ENCODE measurements around the gene MRPL21.
"Not testable (repeated sequence)": the region's sequence is repeated elsewhere in the genome, so short reads cannot be mapped to it uniquely, and the experiment has no call there.

MRPL21 gene

DNA sequence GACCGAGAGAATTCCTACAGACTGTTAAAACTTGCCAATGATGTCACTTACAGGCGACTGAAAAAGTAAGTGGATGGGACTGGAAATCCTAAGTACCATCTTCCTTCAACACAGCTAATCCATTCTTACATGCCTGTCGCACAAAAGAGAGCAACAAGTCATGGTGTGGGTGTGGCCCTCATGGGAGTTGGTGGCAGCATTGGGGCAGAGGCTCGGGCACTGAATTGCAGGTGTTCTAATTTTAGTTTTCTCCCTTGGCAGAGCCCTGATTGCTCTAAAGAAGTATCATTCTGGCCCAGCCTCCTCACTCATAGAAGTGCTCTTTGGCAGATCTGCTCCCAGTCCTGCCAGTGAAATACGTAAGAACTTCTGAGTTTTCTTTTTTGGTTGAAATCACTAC lies 4.6 kb upstream of the MRPL21 start:
- DNase-seq: no peak

DNA sequence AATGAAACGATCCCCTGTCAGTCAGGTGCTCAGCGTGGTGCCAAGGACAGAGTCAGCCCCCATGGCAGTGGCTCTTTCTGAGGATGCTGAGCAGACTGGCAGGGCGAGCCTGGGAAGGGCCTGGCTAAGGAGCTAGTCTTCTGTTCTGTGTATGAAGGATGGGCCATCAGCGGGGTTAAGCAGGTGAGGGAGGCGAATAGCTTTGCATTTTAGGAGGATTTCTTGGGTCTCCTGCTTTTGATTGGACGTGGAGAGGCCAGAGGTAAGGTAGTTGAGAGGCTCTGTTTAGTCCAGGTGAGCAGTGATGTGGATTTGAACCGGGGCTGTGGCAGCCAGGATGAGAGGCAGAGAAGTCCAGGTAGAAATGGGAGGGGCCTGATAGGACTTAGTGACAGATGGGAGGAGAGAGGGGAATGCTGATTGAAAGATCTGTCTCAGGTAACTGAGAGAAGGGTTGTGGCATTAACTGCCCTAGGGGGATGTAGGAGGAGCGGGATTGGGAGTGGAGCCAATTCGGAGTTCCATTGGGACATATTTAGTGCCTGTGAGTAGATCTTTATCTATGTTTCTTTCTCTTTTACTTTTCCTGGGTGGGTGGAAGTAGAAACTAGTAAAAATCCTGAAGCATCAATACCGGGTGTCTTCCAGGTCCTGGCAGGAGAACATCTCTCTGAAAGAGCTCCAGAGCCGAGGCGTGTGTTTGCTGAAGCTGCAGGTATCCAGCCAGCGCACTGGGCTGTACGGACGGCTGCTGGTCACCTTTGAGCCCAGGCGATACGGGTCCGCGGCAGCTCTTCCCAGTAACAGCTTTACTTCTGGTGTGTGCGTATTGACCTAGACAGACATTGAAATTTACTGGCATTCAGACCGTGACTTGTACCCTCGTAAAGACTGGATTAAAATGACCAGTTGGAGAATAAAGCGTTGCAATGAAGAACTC lies 2.1 kb upstream of the MRPL21 start:
- DNase-seq: no peak

DNA sequence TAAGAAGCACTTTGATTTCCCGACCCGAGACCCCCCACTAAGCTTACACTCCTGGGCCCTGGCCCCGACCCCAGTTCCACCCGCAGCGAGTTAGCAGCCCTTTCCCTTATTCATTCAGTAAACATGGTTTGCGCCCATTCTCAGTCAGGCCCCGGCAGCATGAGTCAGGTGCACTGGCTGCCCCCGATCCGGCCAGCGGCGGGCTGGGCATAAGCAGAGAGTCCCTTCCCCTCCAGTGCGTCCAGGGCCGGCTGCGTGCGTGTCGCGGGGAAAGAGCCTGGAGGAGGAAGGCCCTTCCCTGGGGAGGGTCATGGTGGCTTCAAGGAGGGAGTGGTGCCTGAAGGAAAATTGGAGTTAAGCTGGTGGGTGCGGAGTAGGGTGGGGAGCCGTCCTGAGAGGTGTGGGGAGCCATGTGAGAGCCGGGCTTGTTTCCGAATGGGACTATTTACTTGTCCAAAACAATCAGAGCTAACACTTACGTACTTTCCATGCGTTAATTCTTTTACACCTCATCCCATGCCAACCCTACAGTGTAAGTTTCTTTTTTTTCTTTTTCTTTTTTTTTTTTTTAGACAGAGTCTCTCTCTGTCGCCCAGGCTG lies 716 bp upstream of the MRPL21 start:
- no peak for DNase-seq

DNA sequence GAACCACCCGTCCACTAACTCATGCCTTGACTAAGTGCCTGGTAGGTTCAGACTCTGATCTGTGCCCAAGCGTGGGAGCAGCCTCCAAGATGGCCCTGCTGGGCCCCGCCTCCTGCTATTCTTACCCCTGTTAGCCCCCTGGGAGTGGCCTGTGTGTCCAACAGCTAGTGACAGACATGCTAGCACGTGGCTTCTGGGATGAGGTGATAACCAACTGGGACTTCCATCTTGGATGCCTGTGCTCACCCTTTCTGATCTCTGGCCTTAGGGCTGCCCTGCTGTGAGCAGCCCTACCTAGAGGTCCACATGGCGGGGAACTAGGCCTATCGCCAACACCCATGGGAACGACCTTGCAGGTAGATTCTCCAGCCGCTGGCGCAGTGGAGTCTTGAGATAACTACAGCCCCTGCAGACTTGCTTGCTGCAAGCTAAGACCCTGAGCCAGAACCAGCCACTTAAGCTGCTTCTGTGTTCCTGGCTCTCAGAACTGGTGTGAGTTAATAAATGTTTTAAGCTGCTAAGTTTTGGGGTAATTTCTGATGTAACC lies 2.7 kb downstream of the MRPL21 start:
- DNase-seq: no peak

DNA sequence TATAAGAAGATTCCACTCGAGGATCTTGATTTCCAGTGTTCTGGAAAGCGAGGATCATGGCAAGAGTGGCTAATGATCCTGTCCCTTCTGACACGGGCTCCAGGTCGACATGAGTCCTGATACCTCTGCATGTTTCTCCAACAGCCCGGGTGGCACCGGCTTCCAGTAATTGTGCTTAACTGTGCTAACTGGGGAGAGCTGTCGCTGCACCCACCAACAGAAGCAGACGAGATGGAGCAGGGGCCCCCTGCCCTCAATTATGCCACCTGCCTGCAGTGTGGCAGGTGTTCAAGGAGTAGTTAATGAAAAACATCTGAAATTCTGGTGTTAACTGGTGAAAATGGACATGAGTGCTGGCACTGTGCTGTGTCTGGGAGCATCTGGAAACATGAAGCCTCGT lies 6.2 kb downstream of the MRPL21 start:
- DNase-seq: no peak

DNA sequence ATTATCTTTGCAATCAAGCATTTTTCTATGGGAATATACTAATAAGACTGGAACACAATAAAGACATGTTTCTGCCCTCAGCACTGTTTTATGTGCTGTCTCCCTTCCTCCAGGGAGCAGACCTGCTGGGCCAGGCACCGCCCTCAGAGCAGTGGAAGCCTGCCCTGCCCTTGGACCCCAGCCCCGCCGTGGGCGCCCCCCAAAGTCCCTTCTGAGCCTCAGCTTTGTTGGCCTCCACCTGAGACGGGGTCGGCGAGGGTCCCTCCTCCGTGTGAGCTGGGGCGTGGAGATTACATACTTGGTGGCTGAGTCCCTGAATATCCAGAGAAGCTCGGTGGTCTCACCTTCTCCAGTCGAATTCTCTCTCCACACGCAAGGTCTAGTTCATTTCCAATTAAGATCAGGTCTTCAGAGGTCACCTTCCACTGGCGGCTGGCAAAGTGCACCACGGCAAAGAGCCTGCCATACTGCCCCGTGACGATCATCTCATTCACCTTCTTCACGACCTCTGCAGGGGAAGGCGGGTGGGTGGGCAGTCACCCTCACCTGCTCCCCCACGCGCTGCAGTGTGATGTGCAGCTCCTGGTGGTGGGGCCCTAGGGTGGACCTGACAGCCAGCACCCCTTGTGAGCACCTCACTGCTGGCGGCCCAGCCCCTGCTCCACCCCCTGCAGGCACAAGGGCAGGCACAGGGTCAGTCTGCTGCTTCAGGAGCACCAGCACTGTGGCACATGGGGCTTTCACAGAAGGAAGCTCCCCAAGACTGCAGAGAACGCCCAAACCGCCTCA lies 7.3 kb downstream of the MRPL21 start:
- DNase-seq: no peak

DNA sequence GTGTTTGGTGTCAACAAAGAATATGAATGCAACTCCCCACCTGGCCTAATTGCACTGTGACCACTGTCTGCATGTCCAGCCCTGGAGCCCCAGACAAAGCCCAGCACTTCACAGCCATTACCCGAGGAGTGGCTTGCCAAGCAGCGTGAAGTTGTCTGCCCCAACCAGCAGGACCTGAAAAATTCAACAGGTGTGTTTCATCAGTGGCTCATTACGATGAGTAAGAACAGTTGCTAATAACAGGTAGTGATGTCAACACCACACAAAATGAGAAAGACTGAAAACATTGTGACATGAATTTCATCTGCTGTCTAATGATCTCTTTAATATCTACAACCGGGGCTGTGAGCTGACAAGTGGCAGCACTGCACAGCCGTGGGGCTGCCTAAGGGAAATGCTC lies 10.3 kb downstream of the MRPL21 start:
- no peak for DNase-seq

DNA sequence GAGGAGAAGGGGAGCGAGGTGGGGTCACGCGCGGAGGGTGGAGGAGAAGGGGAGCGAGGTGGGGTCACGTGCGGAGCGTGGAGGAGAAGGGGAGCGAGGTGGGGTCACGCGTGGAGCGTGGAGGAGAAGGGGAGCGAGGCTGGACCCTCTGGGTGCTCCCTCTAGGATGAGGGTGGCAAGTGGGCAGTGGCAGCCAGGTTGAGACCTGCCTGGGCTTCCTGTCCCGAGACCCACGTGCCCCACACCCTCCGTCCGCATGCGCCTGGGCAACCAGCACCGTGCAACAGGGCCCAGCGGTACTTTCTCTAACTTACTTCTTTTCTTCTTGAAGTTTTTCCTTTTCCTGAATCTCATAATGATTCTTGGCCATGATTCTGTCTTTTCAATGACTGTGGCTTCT lies 11.1 kb downstream of the MRPL21 start:
- no peak for DNase-seq

DNA sequence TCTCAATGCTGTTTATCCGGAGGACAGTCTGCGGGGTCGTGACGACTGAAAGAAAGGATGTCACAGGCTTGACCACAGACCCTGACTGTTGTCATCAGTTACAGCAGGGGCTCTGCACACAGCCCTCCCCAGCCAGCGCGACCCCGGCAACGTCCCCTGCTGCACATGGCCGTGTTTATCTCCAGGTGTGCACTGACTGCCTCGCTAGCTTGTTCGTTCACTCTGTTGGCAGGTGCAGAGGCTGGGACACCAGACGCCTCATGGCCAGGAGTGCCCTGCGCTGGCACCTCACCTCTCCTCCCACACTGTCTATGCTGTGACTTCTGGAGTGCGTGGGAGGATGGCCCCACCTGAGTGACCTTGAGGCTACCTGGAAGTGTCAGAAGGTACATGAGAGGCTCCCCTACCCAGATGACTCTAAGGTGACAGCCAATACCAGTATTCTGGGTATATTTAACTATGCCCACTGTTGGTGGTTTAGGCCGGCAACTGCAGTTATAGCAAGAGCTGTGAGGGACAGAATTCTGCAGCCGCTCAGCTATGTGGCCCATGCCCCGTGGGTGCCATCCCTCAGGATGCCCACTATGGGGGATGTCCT lies 12.2 kb downstream of the MRPL21 start:
- DNase-seq: no peak

DNA sequence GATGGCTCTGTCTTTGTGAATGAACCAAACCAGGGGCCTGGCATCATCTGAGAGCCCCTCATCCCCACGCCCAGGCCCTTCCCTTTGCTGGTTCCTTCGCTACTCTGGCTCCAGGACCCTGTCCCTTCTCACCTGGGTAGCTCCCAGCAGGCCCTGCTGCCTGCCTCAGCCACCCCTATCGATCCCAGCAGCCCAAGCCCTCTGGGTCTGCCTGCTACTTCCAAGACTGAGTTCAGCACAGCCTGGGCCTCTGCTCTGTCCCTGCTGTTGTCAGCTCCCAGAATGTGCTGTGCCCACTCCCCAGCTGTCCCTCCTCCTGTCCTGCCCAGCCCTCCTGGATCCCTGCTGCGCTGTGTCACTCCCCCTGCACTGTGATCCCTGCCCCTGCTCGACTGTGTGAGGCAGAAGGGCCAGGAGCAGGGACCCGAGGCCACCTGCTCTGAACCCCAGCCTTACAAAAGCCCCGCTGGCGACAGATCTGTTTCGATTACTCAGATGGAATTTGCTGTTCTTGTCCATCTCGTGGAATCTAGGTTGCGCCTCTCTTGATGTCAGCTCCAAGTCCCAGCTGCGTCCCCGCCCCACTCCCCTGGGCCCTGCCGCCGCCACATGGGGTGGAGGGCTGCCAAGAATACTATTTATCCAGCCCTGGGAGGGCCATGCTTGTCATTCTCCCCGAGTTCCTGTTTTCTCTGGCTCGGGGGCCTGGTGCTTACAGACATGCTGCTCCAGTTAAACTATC lies 13.0 kb downstream of the MRPL21 start:
- peak; percentile 9 for DNase-seq

DNA sequence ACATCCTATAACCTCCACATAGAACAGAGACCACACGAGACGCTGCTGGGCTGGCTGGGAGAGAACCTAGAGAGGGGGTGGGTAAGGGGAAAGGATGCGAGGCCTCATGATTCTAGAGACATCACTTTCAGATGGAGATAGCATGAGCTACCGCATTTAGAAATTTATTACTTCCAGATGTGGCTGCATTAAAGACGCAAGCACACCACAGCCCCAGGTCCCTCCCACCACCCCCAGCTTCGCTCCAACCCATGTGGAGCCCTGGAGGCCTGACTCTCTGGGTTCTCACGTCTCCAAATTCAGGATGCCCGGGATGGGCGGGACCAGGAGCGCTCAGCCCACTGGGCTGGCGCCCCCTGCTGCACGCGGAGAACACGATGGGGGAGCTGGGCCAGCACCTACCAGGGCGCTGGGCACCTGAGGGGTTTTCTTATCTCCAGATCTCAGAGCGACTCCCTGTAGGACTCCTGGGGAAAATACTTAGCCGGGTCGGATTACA lies 13.6 kb downstream of the MRPL21 start:
- no peak for DNase-seq

DNA sequence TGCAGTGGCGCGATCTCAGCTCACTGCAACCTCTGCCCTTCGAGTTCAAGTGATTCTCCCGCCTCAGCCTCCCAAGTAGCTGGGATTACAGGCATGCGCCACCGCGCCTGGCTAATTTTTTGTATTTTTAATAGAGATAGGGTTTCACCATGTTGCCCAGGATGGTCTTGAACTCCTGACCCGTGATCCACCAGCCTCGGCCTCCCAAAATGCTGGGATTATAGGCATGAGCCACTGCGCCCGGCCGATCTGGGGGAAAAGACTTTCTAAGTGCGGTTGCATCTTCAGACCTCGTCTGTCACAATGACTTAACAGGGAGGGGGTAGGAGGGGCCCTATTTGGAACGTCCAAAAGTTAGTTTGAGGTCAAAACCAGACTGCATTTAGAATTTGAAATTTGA lies 18.8 kb downstream of the MRPL21 start:
- not testable (repeated sequence) for DNase-seq

DNA sequence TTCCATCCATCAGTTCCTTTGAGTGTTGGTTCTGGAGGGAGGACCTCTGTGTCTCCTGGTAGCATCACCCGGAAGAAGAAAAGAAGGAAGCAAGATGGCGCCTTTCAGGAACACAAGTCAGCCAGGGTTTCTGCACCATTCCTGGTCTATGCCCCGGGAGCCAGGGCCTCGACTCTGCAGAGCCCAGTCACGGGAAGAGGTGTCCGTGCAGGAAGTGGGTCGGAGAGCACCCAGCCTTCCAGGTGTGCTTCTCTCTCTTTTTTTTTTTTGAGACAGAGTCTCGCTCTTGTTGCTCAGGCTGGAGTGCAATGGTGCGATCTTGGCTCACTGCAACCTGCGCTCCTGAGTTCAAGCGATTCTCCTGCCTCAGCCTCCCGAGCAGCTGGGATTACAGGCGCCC lies 21.2 kb downstream of the MRPL21 start:
- DNase-seq: no peak

DNA sequence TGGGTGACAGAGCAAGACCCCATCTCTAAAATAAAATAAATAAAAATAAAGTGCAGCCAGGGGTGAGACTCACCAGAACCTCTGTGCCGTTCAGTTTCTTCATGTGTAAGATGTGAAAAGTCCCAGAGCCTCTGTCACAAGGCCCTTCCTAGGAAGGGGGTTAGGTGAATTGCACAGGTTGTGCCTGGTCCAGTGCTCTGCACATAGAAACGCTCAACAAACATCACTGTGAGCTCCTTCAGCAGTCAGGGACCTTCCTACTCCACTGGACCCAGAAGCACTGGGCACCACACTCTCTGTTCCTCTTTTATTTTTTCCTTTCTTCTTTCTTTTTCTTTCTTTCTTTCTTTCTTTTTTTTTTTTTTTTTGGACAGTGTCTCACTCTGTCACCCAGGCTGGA lies 22.3 kb downstream of the MRPL21 start:
- DNase-seq: no peak

DNA sequence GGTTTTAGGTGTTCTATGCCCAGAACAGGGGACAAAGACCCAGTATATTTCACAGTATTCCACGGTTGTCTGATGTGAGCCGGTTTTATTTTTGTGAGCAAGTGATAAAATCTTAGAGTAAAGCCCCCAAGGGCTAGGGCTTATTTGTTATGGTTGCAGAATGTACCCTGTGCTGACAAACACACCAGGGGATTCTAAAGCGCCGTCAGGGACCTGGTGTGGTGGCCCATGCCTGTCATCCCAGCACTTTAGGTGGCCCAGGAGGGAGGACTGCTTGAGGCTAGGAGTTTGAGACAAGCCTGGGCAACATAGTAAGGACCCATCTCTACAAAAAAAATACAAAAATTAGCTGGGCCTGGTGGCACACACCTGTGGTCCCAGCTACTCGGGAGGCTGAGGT lies 22.8 kb downstream of the MRPL21 start:
- DNase-seq: no peak

DNA sequence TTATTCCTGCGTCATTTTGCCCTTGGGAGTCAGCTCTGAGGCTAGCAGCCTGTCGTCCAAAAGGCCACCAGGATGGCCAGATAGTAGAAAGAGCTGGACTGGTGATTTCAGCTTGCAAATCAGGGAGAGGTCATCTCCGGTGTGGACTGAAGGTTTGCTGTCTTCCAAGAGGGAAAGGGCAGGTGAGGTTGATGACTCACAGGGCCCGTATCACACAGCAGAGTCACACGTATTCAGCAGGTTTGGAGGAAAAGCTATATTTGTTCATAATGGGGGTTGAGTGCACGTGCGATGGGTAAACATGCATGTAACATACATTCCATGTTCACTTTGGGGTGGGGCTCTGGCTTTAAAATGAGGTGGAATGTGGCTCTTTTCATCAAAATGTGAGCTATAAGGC lies 25.6 kb downstream of the MRPL21 start:
- no peak for DNase-seq

DNA sequence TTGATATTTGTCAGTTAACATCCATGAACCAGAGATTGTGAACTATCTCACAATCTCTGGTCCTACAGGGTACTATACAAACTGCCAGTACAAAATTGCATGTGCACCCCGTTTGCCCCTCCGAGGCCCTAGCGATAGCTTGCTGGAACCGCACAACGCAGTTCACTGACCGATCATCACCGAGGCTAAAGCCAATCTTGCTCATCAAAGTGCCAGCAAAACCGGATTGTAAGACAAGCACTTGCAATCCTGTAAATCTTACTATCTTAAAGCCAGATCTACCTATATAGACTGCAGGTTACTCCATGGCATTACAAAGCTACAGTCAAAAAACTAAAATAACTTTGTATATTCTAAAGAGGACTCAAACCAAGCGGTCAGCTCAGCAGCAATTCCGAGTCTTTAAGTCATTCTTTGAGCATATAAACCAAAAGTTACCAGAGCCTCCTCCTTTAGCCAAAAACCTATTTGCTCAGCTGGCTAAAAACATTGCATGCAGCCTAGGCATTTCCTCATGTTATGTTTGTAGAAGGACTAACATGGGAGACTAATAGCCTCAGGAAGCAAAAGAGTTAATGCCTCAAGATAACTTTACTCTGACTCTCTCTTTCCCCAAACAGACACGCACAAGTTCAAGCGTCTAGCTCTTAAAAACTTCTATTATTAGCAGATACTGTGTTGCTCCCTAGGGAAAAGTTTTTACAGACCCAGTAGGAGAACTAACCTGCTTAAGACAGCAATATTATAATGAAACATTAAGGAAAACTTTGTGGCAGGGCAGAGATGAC lies 31.2 kb downstream of the MRPL21 start:
- DNase-seq: no peak

DNA sequence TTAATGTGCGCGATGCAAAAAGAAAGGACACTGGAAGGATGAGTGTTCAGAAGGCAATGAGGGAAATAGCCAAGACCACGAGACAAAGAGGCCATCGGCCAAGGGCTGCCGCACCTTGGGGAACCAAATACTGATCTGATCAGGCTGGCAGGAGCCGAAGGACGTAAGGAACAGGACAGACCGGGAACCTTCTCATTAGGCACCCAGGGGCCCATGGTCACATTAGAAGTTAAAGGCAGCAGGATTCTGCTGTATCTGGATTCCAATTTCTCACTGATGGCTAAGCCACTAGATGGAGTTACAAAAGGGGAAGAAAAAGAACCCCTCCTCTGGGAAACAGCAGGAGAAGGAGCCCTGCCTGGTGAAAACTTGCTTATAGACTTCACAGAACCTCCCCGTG lies 33.2 kb downstream of the MRPL21 start:
- DNase-seq: no peak

DNA sequence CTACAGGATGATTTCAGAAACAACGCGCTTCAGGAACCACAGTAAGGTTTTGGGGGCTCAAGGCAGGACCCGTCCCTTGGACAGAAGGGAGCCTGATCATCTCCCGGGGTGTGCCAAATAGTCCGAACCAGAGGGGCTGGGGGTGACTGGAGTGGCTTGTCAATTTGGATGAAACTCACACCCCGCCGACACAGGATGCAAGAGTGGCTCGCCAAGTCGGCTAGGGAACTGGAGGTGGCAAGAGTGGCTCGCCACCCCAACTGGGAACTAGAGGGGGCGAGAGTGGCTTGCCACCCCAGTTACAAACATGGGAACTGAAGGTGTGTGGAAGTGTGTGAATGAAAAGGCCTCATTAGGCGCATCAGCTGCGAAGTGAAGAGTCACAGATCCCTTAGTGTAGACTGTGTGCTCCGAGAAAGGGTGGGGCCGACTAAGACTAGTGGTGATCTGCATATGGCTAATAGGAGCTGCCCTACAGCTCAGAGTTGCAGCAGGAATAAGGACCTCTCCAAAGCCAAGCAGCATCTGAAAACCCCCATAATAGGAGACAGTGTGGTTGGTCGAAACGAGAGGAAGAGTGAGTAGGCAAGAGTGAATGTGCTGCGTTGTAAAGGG lies 35.3 kb downstream of the MRPL21 start:
- DNase-seq: no peak

DNA sequence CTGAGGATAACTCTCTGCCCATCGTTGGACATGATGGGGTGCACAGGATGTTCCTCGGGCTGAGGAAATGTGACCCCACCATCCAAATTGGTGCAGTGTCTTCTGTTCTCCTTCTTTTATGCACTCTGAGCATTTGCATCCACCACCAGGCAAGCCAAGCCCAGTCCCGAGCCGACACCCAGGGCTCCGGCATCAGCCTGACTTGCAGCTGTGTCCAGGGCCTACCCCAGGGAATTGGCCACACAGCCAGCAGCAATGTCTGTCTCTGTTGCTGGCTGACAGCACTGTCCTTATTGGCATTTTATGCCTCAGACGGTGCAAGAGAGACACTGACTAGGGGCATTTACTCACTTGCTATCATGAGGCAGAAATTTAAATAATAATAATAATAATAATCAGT lies 36.6 kb downstream of the MRPL21 start:
- DNase-seq: no peak

DNA sequence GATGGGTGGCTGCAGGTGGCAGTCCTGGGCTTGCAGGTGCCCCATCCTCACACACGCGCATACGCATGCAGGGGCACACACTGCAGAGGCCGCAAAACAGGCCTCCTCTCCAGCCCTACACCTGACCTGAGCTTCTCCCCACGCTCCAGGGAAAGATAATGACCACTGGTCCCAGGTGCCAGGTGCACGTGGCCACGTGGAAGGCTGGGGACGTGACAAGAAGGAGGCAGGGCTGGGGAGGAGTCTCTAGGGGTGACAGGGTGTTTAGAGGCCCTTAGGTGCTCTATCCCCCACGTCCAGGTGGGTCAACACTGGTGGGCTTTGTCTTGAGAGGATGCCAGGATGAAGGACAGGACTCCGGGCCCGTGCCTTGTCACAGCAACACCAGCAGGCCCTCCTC lies 38.4 kb downstream of the MRPL21 start:
- no peak for DNase-seq

Measured in GDM1 (cell line).